MM.1S (cell line): ENCODE data around the gene TRIM44.

ENCODE experiments used
- DNase-seq: peaks from one replicate; pipeline ENCODE4 v3.0.0-alpha.2; 2015
- H2AFZ ChIP-seq: fragments of 300-600 bp; sonication (generic); 2 replicates; pipeline ENCODE4 v1.6.0; 2016; ENCODE audit warnings: antibody characterized with exemption, low read length
- H3F3A ChIP-seq: fragments of 300-600 bp; sonication (generic); 2 replicates; pipeline ENCODE4 v1.6.1; 2016; ENCODE audit warnings: mild to moderate bottlenecking, antibody characterized with exemption, low read length, moderate library complexity, mixed read lengths; ENCODE audit not compliant: insufficient read depth
- H3K27ac ChIP-seq: fragments of 300-600 bp; sonication (generic); 2 replicates; pipeline ENCODE4 v1.5.1; 2016; ENCODE audit warnings: mild to moderate bottlenecking, low read length
- H3K27me3 ChIP-seq: fragments of 300-600 bp; sonication (generic); replicated peaks from 2 replicates; pipeline ENCODE4 v1.6.0; 2016; ENCODE audit warnings: low read length; ENCODE audit not compliant: insufficient read depth
- H3K36me3 ChIP-seq: fragments of 300-600 bp; sonication (generic); replicated peaks from 2 replicates; pipeline ENCODE4 v1.6.1; 2016; ENCODE audit warnings: mild to moderate bottlenecking, low read length, mixed read lengths; ENCODE audit not compliant: insufficient read depth
- H3K4me1 ChIP-seq: fragments of 300-600 bp; sonication (generic); 2 replicates; pipeline ENCODE4 v1.6.1; 2016; ENCODE audit warnings: low read length, mixed read lengths
- H3K4me2 ChIP-seq: fragments of 300-600 bp; sonication (generic); 2 replicates; pipeline ENCODE4 v1.6.0; 2016; ENCODE audit warnings: low read depth, low read length
- H3K4me3 ChIP-seq: fragments of 300-600 bp; sonication (generic); 2 replicates; pipeline ENCODE4 v1.5.1; 2016; ENCODE audit warnings: low read length, mixed read lengths
- H3K79me2 ChIP-seq: fragments of 300-600 bp; sonication (generic); 2 replicates; pipeline ENCODE4 v1.6.1; 2016; ENCODE audit warnings: mixed run types, low read length, mixed read lengths
- H3K9ac ChIP-seq: fragments of 300-600 bp; sonication (generic); 2 replicates; pipeline ENCODE4 v1.6.1; 2016; ENCODE audit warnings: low read length, mixed read lengths
- H3K9me2 ChIP-seq: fragments of 300-600 bp; sonication (generic); replicated peaks from 2 replicates; pipeline ENCODE4 v1.6.1; 2016; ENCODE audit warnings: mild to moderate bottlenecking, low read length, mixed read lengths; ENCODE audit not compliant: insufficient read depth
- H3K9me3 ChIP-seq: fragments of 300-600 bp; sonication (generic); replicated peaks from 2 replicates; pipeline ENCODE4 v1.6.1; 2016; ENCODE audit warnings: mild to moderate bottlenecking, low read length, mixed read lengths; ENCODE audit not compliant: insufficient read depth
- H4K20me1 ChIP-seq: fragments of 300-600 bp; sonication (generic); 2 replicates; pipeline ENCODE4 v1.6.1; 2016; ENCODE audit warnings: mild to moderate bottlenecking, low read length, moderate library complexity, mixed read lengths; ENCODE audit not compliant: insufficient read depth
- CTCF ChIP-seq: fragments of 300-600 bp; sonication (generic); IDR thresholded peaks from 2 replicates; pipeline ENCODE4 v1.5.1; 2016; ENCODE audit warnings: antibody characterized with exemption, low read length, mixed read lengths
- EZH2 ChIP-seq: fragments of 300-600 bp; sonication (generic); optimal IDR thresholded peaks from 2 replicates; pipeline ENCODE3; 2017; ENCODE audit warnings: low read depth, mild to moderate bottlenecking, antibody characterized with exemption, low read length, mixed read lengths
- EZH2phosphoT487 ChIP-seq: fragments of 300-600 bp; sonication (generic); IDR thresholded peaks from 2 replicates; pipeline ENCODE4 v1.6.1; 2018; ENCODE audit warnings: antibody characterized with exemption, low read length

TRIM44 gene

DNA sequence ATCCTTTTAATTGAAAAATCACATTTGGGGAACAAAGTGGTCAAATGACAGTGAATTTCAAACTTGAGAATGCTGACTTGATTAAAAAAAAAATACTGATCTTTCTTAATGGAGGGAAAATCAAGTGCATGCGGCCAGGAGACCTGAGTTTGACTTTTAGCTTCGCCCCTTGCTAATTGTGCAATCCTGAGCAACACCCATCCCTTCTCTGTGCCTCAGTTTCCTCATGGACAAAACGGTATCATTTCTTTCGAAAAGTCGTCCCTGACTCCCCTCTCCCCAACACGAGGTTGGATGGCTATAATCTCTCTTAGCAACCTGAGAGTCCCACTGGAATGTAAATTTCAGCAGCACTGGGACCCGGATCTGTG, 45.3 kb upstream of the TRIM44 start:
- Histone ChIP-seq H3K4me3 (no peak overlapping the region), H2AFZ (no peak overlapping the region), H3K9me2 (no peaks in the 10 kb centered on the region), H3K36me3 (no peaks in the 10 kb centered on the region), H3K9me3 (no peaks in the 10 kb centered on the region), H3F3A (peaks cover 12% of the 10 kb centered on the region), H3K4me2 (no peak overlapping the region), H3K79me2 (no peaks in the 10 kb centered on the region), H3K9ac (no peak overlapping the region), H3K27ac (no peak overlapping the region), H3K27me3 (no peaks in the 10 kb centered on the region), H3K4me1 (no peaks in the 10 kb centered on the region), H4K20me1 (no peaks in the 10 kb centered on the region)
- no peak for TF ChIP-seq EZH2phosphoT487
- no peak for TF ChIP-seq EZH2
- no peak for TF ChIP-seq CTCF
- DNase-seq = no peak

- Histone ChIP-seq H3K27ac (no peak within 1 kb of the TSS), H2AFZ (peak within 1 kb of the TSS; percentile 74), H4K20me1 (no peaks in the 10 kb centered on the region), H3F3A (peaks cover 12% of the 10 kb centered on the region), H3K4me1 (no peaks in the 10 kb centered on the region), H3K9ac (peak within 1 kb of the TSS; percentile 48; the same call in 1 of the 2 replicates), H3K9me3 (no peaks in the 10 kb centered on the region), H3K4me2 (peak within 1 kb of the TSS; percentile 97), H3K4me3 (peak within 1 kb of the TSS; percentile 73), H3K9me2 (no peaks in the 10 kb centered on the region), H3K79me2 (no peaks in the 10 kb centered on the region), H3K36me3 (no peaks in the 10 kb centered on the region), H3K27me3 (no peaks in the 10 kb centered on the region)
- DNase-seq = peak; percentile 69
- TF ChIP-seq EZH2 = no peak
- no peak for TF ChIP-seq CTCF
- TF ChIP-seq EZH2phosphoT487 = no peak
Measured at GRCh38 chr11:35617687-35618496, 44.7 kb upstream of the TRIM44 start, which contains the start of gene FJX1. TSS of gene FJX1 (plus strand) at chr11:35618460. CDS start at chr11:35618637, 177 bp downstream.

DNA sequence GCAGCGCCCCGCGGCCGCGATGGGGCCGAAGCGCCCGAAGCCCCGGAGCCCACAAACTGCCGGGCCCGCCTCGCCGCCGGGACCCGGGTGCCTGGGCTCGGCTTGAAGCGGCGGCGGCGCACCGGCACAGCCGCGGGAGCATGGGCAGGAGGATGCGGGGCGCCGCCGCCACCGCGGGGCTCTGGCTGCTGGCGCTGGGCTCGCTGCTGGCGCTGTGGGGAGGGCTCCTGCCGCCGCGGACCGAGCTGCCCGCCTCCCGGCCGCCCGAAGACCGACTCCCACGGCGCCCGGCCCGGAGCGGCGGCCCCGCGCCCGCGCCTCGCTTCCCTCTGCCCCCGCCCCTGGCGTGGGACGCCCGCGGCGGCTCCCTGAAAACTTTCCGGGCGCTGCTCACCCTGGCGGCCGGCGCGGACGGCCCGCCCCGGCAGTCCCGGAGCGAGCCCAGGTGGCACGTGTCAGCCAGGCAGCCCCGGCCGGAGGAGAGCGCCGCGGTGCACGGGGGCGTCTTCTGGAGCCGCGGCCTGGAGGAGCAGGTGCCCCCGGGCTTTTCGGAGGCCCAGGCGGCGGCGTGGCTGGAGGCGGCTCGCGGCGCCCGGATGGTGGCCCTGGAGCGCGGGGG, 44.0 kb upstream of the TRIM44 start:
- H3K79me2 ChIP-seq = no peaks in the 10 kb centered on the region
- H3K9me2 ChIP-seq = no peaks in the 10 kb centered on the region
- H3K27ac ChIP-seq = no peak overlapping the region
- peaks cover 12% of the 10 kb centered on the region for H3F3A ChIP-seq
- H3K9me3 ChIP-seq = no peaks in the 10 kb centered on the region
- TF ChIP-seq EZH2phosphoT487 (no peak), CTCF (no peak), EZH2 (no peak)
- H2AFZ ChIP-seq = peak overlapping the region; percentile 74
- no peaks in the 10 kb centered on the region for H3K4me1 ChIP-seq
- H3K36me3 ChIP-seq = no peaks in the 10 kb centered on the region
- H4K20me1 ChIP-seq = no peaks in the 10 kb centered on the region
- peak; percentile 61 for DNase-seq
- H3K9ac ChIP-seq = peak overlapping the region; percentile 48; the same call in 1 of the 2 replicates
- no peaks in the 10 kb centered on the region for H3K27me3 ChIP-seq
- H3K4me3 ChIP-seq = peak overlapping the region; percentile 73
- H3K4me2 ChIP-seq = peak overlapping the region; percentile 97
